HL-60 (cell line): ENCODE results near the gene B9D1.

Experiments used
- DNase-seq, 2 experiments: peaks; one replicate each; pipeline ENCODE4 v3.0.0-alpha.2; 2010 to 2020; ENCODE audit warnings: low read depth in 1 of 2, low spot score in 1 of 2
- H3K27ac ChIP-seq: fragments of 250-450 bp; sonication (Bioruptor Pico); replicated peaks from 2 replicates; pipeline ENCODE4 v1.5.1; 2020; ENCODE audit warnings: mild to moderate bottlenecking, moderate library complexity
- H3K27me3 ChIP-seq: fragments of 250-450 bp; sonication (Bioruptor Pico); 2 replicates; pipeline ENCODE4 v1.5.1; 2021; ENCODE audit warnings: mild to moderate bottlenecking, moderate library complexity; ENCODE audit not compliant: insufficient read depth, poor library complexity, severe bottlenecking
- H3K4me3 ChIP-seq: replicated peaks from 2 replicates; pipeline ENCODE4 v1.5.1; 2011; ENCODE audit warnings: mild to moderate bottlenecking, control low read depth, low read length; ENCODE audit not compliant: insufficient read depth
- CTCF ChIP-seq: IDR thresholded peaks from one replicate; pipeline ENCODE4 v1.5.1; 2011; ENCODE audit warnings: low read length, control low read depth, inconsistent platforms; ENCODE audit not compliant: insufficient read depth
- GABPA ChIP-seq: IDR thresholded peaks from 2 replicates; pipeline ENCODE4 v1.6.1; 2012; ENCODE audit warnings: low read depth
- POLR2AphosphoS5 ChIP-seq: IDR thresholded peaks from 2 replicates; pipeline ENCODE4 v1.6.1; 2012; ENCODE audit warnings: low read depth
- REST ChIP-seq: IDR thresholded peaks from 2 replicates; pipeline ENCODE4 v1.6.1; 2012; ENCODE audit warnings: low read depth; ENCODE audit not compliant: insufficient replicate concordance
- SPI1 ChIP-seq: IDR thresholded peaks from 2 replicates; pipeline ENCODE4 v1.6.1; 2012; ENCODE audit warnings: low read depth, mild to moderate bottlenecking, borderline replicate concordance

The B9D1 gene

GRCh38 chr17:19316761-19317358 lies 45.7 kb downstream of the B9D1 start:
- H3K4me3 ChIP-seq: no peak overlapping the region
- DNase-seq: no peak
- TF ChIP-seq SPI1 (no peak), GABPA (no peak), REST (no peak), POLR2AphosphoS5 (no peak), CTCF (no peak)
- H3K27ac ChIP-seq: no peak overlapping the region
- no peaks in the 10 kb centered on the region for H3K27me3 ChIP-seq

- TF ChIP-seq GABPA: no peak
- no peak for TF ChIP-seq POLR2AphosphoS5
- no peak for TF ChIP-seq CTCF
- TF ChIP-seq REST: no peak
- no peak for TF ChIP-seq SPI1
- H3K27me3 ChIP-seq: no peaks in the 10 kb centered on the region
- no peak overlapping the region for H3K27ac ChIP-seq
- H3K4me3 ChIP-seq: no peak overlapping the region
- DNase-seq: no peak
Measured at GRCh38 chr17:19315104-19315503, 47.4 kb downstream of the B9D1 start.

- H3K27me3 ChIP-seq: no peaks in the 10 kb centered on the region
- H3K4me3 ChIP-seq: no peak overlapping the region
- DNase-seq: no peak
- no peak overlapping the region for H3K27ac ChIP-seq
- no peak for TF ChIP-seq REST
- no peak for TF ChIP-seq GABPA
Measured at GRCh38 chr17:19313746-19314651, 48.5 kb downstream of the B9D1 start.
